GM12891 (cell line): ENCODE measurements around the gene ZNF556.

ENCODE experiments used
- PAX5 ChIP-seq: IDR thresholded peaks from 2 replicates; pipeline ENCODE4 v1.6.1; 2011; ENCODE audit warnings: low read length, moderate library complexity, mild to moderate bottlenecking; ENCODE audit not compliant: insufficient read depth, severe bottlenecking
- POLR2A ChIP-seq: IDR thresholded peaks from 2 replicates; pipeline ENCODE4 v1.6.1; 2011; ENCODE audit warnings: low read depth, low read length, control low read depth
- POLR2AphosphoS5 ChIP-seq: IDR thresholded peaks from 2 replicates; pipeline ENCODE4 v1.6.1; 2011; ENCODE audit warnings: low read depth, low read length, control low read depth
- SPI1 ChIP-seq: IDR thresholded peaks from 2 replicates; pipeline ENCODE4 v1.6.1; 2011; ENCODE audit warnings: low read depth, low read length, control low read depth
- TAF1 ChIP-seq: IDR thresholded peaks from 2 replicates; pipeline ENCODE4 v1.6.1; 2011; ENCODE audit warnings: low read depth, low read length, control low read depth

GRCh38 chr19:2852598-2852997 is 14.5 kb upstream of the ZNF556 start:
- TF ChIP-seq POLR2A (no peak), POLR2AphosphoS5 (no peak), TAF1 (no peak), SPI1 (no peak), PAX5 (no peak)
